ENCODE results near the gene SLC9A2. TPM values are rescaled to one million over a fixed set of nuclear protein-coding genes. Genes with fewer than 3 reads are reported as not detected.

SLC9A2 gene
- total and polyA plus RNA-seq, 2 of the 13 experiments (the other 11 are each of a cell fraction or from before 2014, with no cell fraction given), result 0.02 TPM; not detected in 1

GRCh38 chr2:102736410-102737409 lies 117.4 kb downstream of the SLC9A2 start (continued):
- TF ChIP-seq ELK4 (CRISPR knock-in tag; IDR thresholded peaks at IDR 0.05; ENCODE audit: borderline replicate concordance), result 0 out of 2 replicates have a peak, but pooled peaks have one; percentile 8
- peak; percentile 42 for TF ChIP-seq HNF1B (CRISPR knock-in tag; IDR thresholded peaks at IDR 0.05)
- TF ChIP-seq GRHL1 (CRISPR knock-in tag; conservative IDR thresholded peaks at IDR 0.05), result no peak
- TF ChIP-seq HMGXB4 (CRISPR knock-in tag; IDR thresholded peaks at IDR 0.05; ENCODE audit: borderline replicate concordance in 1 of 2, low read depth in 1 of 2), result peak; percentile 53 to 88; a peak in 2 of 4 replicates
- peak; percentile 74 for TF ChIP-seq SP5 (CRISPR knock-in tag; IDR thresholded peaks at IDR 0.05; ENCODE audit: borderline replicate concordance, low read depth)
- TF ChIP-seq FOXO4 (CRISPR knock-in tag; conservative IDR thresholded peaks at IDR 0.05), result 0 out of 2 replicates have a peak, but pooled peaks have one; percentile 8
- TF ChIP-seq SAP130 (CRISPR knock-in tag; IDR thresholded peaks at IDR 0.05; ENCODE audit: low read depth), result peak; percentile 91
- TF ChIP-seq ATF3 (CRISPR knock-in tag; IDR thresholded peaks at IDR 0.05), result peak; percentile 54
- TF ChIP-seq ZNF710 (CRISPR knock-in tag; IDR thresholded peaks at IDR 0.05; ENCODE audit: borderline replicate concordance), result peak; percentile 48; the same call in 1 of the 2 replicates
- TF ChIP-seq ZNF343 (CRISPR knock-in tag; IDR thresholded peaks at IDR 0.05), result no peak
- 0 out of 2 replicates have a peak, but pooled peaks have one; percentile 10 for TF ChIP-seq SMAD1 (CRISPR knock-in tag; IDR thresholded peaks at IDR 0.05; ENCODE audit: borderline replicate concordance, low read depth)
- TF ChIP-seq ZFP1 (CRISPR knock-in tag; IDR thresholded peaks at IDR 0.05), result no peak
- 0 out of 2 replicates have a peak, but pooled peaks have one; percentile 69 for TF ChIP-seq NFKBIZ (CRISPR knock-in tag; IDR thresholded peaks at IDR 0.05)
- 0 out of 2 replicates have a peak, but pooled peaks have one; percentile 31 for TF ChIP-seq SIX1 (CRISPR knock-in tag; IDR thresholded peaks at IDR 0.05; ENCODE audit: borderline replicate concordance)

Measured in HepG2 (cell line).